Measurements from ENCODE around the gene ACAP2. TPM values are rescaled to one million over a fixed set of nuclear protein-coding genes. Genes with fewer than 3 reads are reported as not detected.

ACAP2 gene
- polyA plus RNA-seq, 3 donors: 41.5 to 96.5 (median 71.6) TPM

DNA sequence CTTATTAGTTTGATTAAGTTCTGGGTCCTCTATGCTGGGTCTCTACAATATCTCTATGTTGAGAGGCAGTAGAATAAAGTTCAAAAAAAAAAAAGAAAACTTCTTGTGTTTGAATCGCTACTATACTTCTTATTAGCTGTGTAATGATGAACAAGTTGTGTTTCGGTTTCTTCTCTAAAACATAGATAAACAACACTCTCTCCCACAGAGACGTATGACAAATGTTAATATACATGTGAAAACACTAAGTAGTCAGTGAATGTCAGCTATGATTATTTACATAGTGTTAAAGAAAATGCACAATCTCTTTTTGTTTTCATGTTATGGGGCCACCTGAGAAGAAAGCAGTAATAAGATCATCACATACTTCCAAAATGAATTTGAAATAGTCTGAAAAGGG is 45.3 kb downstream of the ACAP2 start:
- no peak overlapping the region for H3K4me3 ChIP-seq (replicated peaks in 1 of 3; ENCODE audit: low read depth in 2 of 3, low read length in 3 of 3)
- no peak overlapping the region for H3K9ac ChIP-seq (ENCODE audit: insufficient read depth, low read length, poor library complexity, severe bottlenecking)
- intact Hi-C loops (cut with micrococcal nuclease): no loop called here
- no peaks in the 10 kb centered on the region for H3K9me3 Mint-ChIP-seq
- peak overlapping the region in 1 of 2 donors; percentile 45 for H3K27ac ChIP-seq (ENCODE audit: low read depth in 1 of 2, low read length in 2 of 2)
- H3K4me1 ChIP-seq (ENCODE audit: control insufficient read depth in 1 of 2, insufficient read depth in 2 of 2, low read length in 2 of 2): peaks cover 16 to 22% of the 10 kb centered on the region in 2 donors
- H3K79me2 ChIP-seq (ENCODE audit: insufficient read depth, low read length): peaks cover 100% of the 10 kb centered on the region
- no peaks in the 10 kb centered on the region for H3K36me3 ChIP-seq (replicated peaks in 1 of 2; ENCODE audit: control insufficient read depth in 1 of 2, insufficient read depth in 2 of 2, low read length in 2 of 2)
- peak overlapping the region in 1 of 7 donors; percentile 0 for H3K27ac Mint-ChIP-seq
- H4K20me1 ChIP-seq (ENCODE audit: insufficient read depth, low read length): peaks cover 100% of the 10 kb centered on the region
- no peaks in the 10 kb centered on the region for H3K9me3 ChIP-seq (replicated peaks in 1 of 2; ENCODE audit: control insufficient read depth in 1 of 2, insufficient read depth in 1 of 2, low read length in 2 of 2)
- H3K4me2 ChIP-seq (replicated peaks; ENCODE audit: extremely low read depth, low read length, poor library complexity, severe bottlenecking): no peak overlapping the region
- WGBS (ENCODE audit: insufficient coverage): no CpG with 5 or more reads among the region's 3 CpGs
- H3K27me3 ChIP-seq (ENCODE audit: control insufficient read depth in 2 of 2, insufficient read depth in 2 of 2, low read length in 2 of 2): no peaks in the 10 kb centered on the region
- no peak for DNase-seq
- peaks cover 0 to 3% of the 10 kb centered on the region in 2 donors for H3K36me3 Mint-ChIP-seq
- no peaks in the 10 kb centered on the region for H3K27me3 Mint-ChIP-seq (ENCODE audit: low read depth in 3 of 3)
- TF ChIP-seq, protein P1, sequence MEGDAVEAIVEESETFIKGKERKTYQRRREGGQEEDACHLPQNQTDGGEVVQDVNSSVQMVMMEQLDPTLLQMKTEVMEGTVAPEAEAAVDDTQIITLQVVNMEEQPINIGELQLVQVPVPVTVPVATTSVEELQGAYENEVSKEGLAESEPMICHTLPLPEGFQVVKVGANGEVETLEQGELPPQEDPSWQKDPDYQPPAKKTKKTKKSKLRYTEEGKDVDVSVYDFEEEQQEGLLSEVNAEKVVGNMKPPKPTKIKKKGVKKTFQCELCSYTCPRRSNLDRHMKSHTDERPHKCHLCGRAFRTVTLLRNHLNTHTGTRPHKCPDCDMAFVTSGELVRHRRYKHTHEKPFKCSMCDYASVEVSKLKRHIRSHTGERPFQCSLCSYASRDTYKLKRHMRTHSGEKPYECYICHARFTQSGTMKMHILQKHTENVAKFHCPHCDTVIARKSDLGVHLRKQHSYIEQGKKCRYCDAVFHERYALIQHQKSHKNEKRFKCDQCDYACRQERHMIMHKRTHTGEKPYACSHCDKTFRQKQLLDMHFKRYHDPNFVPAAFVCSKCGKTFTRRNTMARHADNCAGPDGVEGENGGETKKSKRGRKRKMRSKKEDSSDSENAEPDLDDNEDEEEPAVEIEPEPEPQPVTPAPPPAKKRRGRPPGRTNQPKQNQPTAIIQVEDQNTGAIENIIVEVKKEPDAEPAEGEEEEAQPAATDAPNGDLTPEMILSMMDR (IDR thresholded peaks at IDR 0.05): no peak
- peaks cover 30% of the 10 kb centered on the region for H3K4me1 Mint-ChIP-seq
- H3K4me3 Mint-ChIP-seq: no peak overlapping the region
- H2AFZ ChIP-seq (ENCODE audit: insufficient read depth, low read depth, low read length, poor library complexity, severe bottlenecking): no peak overlapping the region

DNA sequence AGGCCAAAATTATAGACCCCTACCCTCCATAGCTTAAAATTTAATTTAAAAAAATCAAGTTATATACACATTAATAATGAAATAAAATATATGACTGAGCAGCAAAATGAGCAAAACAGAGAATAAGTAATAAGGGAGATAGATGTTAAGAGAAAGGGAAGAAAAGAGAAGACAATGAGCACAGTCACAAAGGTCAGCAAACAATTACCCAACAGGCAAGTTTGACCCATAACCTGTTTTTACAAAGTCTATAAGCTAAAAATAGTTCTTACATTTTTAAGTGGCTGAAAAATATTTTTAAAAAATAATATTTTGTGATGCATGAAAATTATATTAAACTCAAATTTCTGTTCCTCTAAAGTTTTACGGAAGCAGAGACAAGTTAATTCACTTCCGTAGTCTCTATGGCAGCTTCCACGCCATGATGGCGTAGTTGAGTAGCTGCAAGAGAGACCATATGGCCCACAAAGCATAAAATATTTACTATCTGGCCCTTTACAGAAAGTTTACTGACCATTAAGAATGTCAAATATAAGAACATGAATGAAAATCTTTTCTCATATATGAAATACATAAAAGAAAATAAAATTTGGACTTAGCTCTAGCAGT is 47.5 kb downstream of the ACAP2 start:
- peaks cover 3 to 8% of the 10 kb centered on the region in 2 donors for H3K36me3 Mint-ChIP-seq
- H3K4me1 ChIP-seq (ENCODE audit: control insufficient read depth in 1 of 2, insufficient read depth in 2 of 2, low read length in 2 of 2): peaks cover 16 to 22% of the 10 kb centered on the region in 2 donors
- no CpG with 5 or more reads among the region's 4 CpGs for WGBS (ENCODE audit: insufficient coverage)
- H2AFZ ChIP-seq (ENCODE audit: insufficient read depth, low read depth, low read length, poor library complexity, severe bottlenecking): no peak overlapping the region
- peak overlapping the region in 1 of 7 donors; percentile 47 for H3K27ac Mint-ChIP-seq
- no peak overlapping the region for H3K27ac ChIP-seq (ENCODE audit: low read depth in 1 of 2, low read length in 2 of 2)
- H3K79me2 ChIP-seq (ENCODE audit: insufficient read depth, low read length): peaks cover 99% of the 10 kb centered on the region
- H3K4me2 ChIP-seq (replicated peaks; ENCODE audit: extremely low read depth, low read length, poor library complexity, severe bottlenecking): no peak overlapping the region
- intact Hi-C loops (cut with micrococcal nuclease): no loop called here
- TF ChIP-seq, protein P1 (IDR thresholded peaks at IDR 0.05): no peak
- peaks cover 12 to 19% of the 10 kb centered on the region in 2 donors for H3K36me3 ChIP-seq (replicated peaks in 1 of 2; ENCODE audit: control insufficient read depth in 1 of 2, insufficient read depth in 2 of 2, low read length in 2 of 2)
- peaks cover 100% of the 10 kb centered on the region for H4K20me1 ChIP-seq (ENCODE audit: insufficient read depth, low read length)
- DNase-seq: no peak
- no peak overlapping the region for H3K4me3 ChIP-seq (replicated peaks in 1 of 3; ENCODE audit: low read depth in 2 of 3, low read length in 3 of 3)
- no peaks in the 10 kb centered on the region for H3K9me3 ChIP-seq (replicated peaks in 1 of 2; ENCODE audit: control insufficient read depth in 1 of 2, insufficient read depth in 1 of 2, low read length in 2 of 2)
- H3K4me1 Mint-ChIP-seq: peaks cover 28% of the 10 kb centered on the region
- H3K9me3 Mint-ChIP-seq: no peaks in the 10 kb centered on the region
- no peak overlapping the region for H3K4me3 Mint-ChIP-seq
- H3K27me3 ChIP-seq (ENCODE audit: control insufficient read depth in 2 of 2, insufficient read depth in 2 of 2, low read length in 2 of 2): no peaks in the 10 kb centered on the region
- no peak overlapping the region for H3K9ac ChIP-seq (ENCODE audit: insufficient read depth, low read length, poor library complexity, severe bottlenecking)
- H3K27me3 Mint-ChIP-seq (ENCODE audit: low read depth in 3 of 3): no peaks in the 10 kb centered on the region
